Endodermal cell (in vitro differentiated cells): ENCODE results near the gene CAMTA1. TPM values are rescaled to one million over a fixed set of nuclear protein-coding genes. Genes with fewer than 3 reads are reported as not detected.

Experiments
- DNase-seq: peaks from one replicate; pipeline ENCODE4 v3.0.0-alpha.2; 2017
- H3K27ac ChIP-seq: 2 replicates; pipeline ENCODE4 v1.5.1; 2013; ENCODE audit warnings: mild to moderate bottlenecking, low read depth, low read length, moderate library complexity
- H3K27me3 ChIP-seq: 2 replicates; pipeline ENCODE4 v1.6.1; 2013; ENCODE audit warnings: mild to moderate bottlenecking, low read length, moderate library complexity; ENCODE audit not compliant: insufficient read depth, control insufficient read depth, poor library complexity, severe bottlenecking
- H3K36me3 ChIP-seq: 2 replicates; pipeline ENCODE4 v1.7.0; 2013; ENCODE audit warnings: mild to moderate bottlenecking, low read length, moderate library complexity; ENCODE audit not compliant: control insufficient read depth, insufficient read depth
- H3K4me1 ChIP-seq: one replicate; pipeline ENCODE4 v1.7.0; 2013; ENCODE audit warnings: low read length; ENCODE audit not compliant: control insufficient read depth, insufficient read depth
- H3K4me3 ChIP-seq: 2 replicates; pipeline ENCODE4 v1.5.1; 2013; ENCODE audit warnings: mild to moderate bottlenecking, low read length, moderate library complexity
- H3K9ac ChIP-seq: 2 replicates; pipeline ENCODE4 v1.6.1; 2013; ENCODE audit warnings: mild to moderate bottlenecking, low read length, moderate library complexity; ENCODE audit not compliant: poor library complexity, severe bottlenecking; ENCODE audit errors: extremely low read depth
- H3K9me3 ChIP-seq: 2 replicates; pipeline ENCODE4 v1.6.1; 2013; ENCODE audit warnings: mild to moderate bottlenecking, low read length, moderate library complexity; ENCODE audit not compliant: control insufficient read depth
- H3K27ac Mint-ChIP-seq: 2 replicates; pipeline ENCODE4 v1.8.0; 2020; ENCODE audit warnings: mixed read lengths
- H3K27me3 Mint-ChIP-seq: 2 replicates; pipeline ENCODE4 v1.8.0; 2021; ENCODE audit warnings: mild to moderate bottlenecking, mixed read lengths; ENCODE audit not compliant: insufficient read depth
- H3K36me3 Mint-ChIP-seq: 2 replicates; pipeline ENCODE4 v1.8.0; 2020; ENCODE audit warnings: low read depth, mixed read lengths
- H3K4me1 Mint-ChIP-seq: 2 replicates; pipeline ENCODE4 v1.8.0; 2020; ENCODE audit warnings: mixed read lengths
- H3K4me3 Mint-ChIP-seq: 2 replicates; pipeline ENCODE4 v1.8.0; 2020; ENCODE audit warnings: mild to moderate bottlenecking, moderate library complexity, mixed read lengths
- H3K9me3 Mint-ChIP-seq: 2 replicates; pipeline ENCODE4 v1.8.0; 2020; ENCODE audit warnings: mild to moderate bottlenecking, mixed read lengths
- CTCF ChIP-seq: fragments of 200-600 bp; sonication (generic); conservative IDR thresholded peaks from 2 replicates; pipeline ENCODE4 v1.5.0; 2021; ENCODE audit warnings: antibody characterized with exemption, mild to moderate bottlenecking
- WGBS, 2 experiments: methylation state at CpG; one replicate each; pipeline versions ENCODE4 v1.1.5 to v1.1.7; 2013; ENCODE audit warnings: missing lambda C conversion rate in 2 of 2, mixed read lengths in 1 of 2; ENCODE audit not compliant: insufficient coverage in 1 of 2, insufficient read length in 1 of 2; 5-methylcytosine and 5-hydroxymethylcytosine counted together
- total RNA-seq, 2 donors: library from RNA; stranded (reverse); fragmentation: NEBNext Ultra II Directional in 1 of 2; extraction: Animal tissue kit (Norgen Biotek cat#: 25700) in 1 of 2; gene quantifications; 2 replicates in 1 of 2; 3 replicates in 1 of 2; pipeline ENCODE4 v1.2.1, GENCODE V29; 2021

The CAMTA1 gene
- total RNA-seq, 2 donors from 2014 or later = 123 to 137 TPM

DNA sequence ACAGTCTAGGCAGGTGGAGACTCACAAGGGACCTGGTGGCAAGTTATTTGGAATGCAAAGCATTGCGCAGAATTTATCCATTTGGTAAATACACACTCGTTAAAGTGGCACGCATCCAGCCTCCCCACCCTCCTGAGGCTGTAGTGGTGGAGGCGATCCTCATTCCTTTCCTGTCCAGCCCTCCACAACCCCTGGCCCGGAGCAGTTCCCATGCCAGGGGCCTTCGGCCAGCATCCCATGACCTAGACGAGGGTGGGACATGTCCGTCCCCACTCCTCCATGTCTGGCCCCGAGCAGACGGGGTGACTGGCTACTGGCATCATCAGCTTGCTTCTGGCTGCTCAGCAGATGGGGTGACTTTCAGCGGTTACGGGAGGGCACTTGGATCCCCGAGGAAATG is 704.3 kb downstream of the CAMTA1 start:
- no peak for DNase-seq
- Histone ChIP-seq H3K4me1 (no peaks in the 10 kb centered on the region), H3K9me3 (no peaks in the 10 kb centered on the region), H3K4me3 (no peak overlapping the region), H3K9ac (no peak overlapping the region), H3K27ac (no peak overlapping the region), H3K36me3 (no peaks in the 10 kb centered on the region), H3K27me3 (no peaks in the 10 kb centered on the region)
- no peaks in the 10 kb centered on the region for H3K27me3 Mint-ChIP-seq
- H3K27ac Mint-ChIP-seq = no peak overlapping the region
- peaks cover 3% of the 10 kb centered on the region for H3K9me3 Mint-ChIP-seq
- WGBS, 2 experiments = 92 to 97% methylated on average over 10 to 13 of the region's 13 CpGs
- H3K4me3 Mint-ChIP-seq = no peak overlapping the region
- no peaks in the 10 kb centered on the region for H3K36me3 Mint-ChIP-seq
- H3K4me1 Mint-ChIP-seq = peaks cover 9% of the 10 kb centered on the region
- no peak for TF ChIP-seq CTCF

DNA sequence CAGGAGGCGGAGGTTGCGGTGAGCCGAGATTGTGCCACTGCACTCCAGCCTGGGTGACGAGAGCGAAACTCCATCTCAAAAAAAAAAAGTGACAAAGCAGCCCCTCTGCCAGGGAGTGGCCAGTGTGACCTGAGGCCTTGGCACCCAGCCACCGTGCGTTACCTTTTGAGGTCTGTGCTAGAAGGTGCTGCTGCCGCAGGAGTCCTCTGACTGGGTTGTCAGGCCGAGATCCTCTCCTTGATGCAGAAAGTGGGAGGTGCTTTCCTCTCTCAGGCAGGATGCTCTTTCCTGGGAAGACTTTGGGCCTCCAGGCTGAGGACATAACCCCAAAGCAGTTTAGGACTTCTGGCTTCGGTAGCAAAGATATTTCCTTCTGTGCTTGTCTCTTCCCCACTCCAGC is 705.3 kb downstream of the CAMTA1 start:
- H3K27ac Mint-ChIP-seq = no peak overlapping the region
- no peaks in the 10 kb centered on the region for H3K36me3 Mint-ChIP-seq

DNA sequence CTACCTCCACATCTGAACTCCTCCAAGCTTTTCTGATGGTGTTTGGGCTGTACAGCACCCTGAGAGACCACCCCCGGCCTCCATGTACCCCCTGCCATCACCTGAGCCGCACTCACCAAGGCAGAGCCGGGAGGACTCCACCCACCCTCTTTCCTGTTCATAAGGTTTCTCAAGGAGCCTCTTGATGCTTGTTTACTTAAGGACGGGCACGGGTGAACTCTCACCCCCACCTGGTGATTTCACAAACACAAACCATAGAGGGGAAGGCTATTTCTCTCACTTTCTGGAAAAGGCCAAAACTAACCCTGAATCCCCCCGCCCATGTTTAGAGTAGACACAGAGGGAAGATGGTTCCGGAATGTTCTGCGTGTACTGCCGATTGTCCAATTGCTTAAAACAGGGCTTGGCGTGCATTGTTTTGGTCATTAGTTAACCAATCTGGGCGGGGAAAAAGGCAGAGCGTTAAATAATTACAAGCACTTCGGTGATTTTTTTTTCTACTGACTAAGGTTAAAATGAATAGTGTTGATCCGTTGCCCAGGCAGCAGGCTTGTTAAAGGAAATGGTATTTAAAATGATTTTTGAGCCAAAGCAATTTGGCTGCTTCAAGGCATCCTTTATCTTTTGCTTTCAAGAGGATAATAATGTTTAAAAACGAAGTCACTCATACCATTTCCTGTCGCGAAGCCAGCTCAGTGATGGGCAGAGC is 706.0 kb downstream of the CAMTA1 start:
- no peak overlapping the region for H3K4me3 ChIP-seq
- no peak overlapping the region for H3K4me3 Mint-ChIP-seq
- H3K9me3 ChIP-seq = no peaks in the 10 kb centered on the region
- H3K9ac ChIP-seq = no peak overlapping the region
- no peak overlapping the region for H3K27ac Mint-ChIP-seq
- no peaks in the 10 kb centered on the region for H3K27me3 Mint-ChIP-seq
- no peaks in the 10 kb centered on the region for H3K27me3 ChIP-seq
- H3K36me3 ChIP-seq = no peaks in the 10 kb centered on the region
- H3K36me3 Mint-ChIP-seq = no peaks in the 10 kb centered on the region
- H3K9me3 Mint-ChIP-seq = peaks cover 3% of the 10 kb centered on the region
- 87 to 89% methylated on average over 14 to 17 of the region's 17 CpGs for WGBS, 2 experiments
- TF ChIP-seq CTCF = no peak
- H3K27ac ChIP-seq = no peak overlapping the region
- H3K4me1 Mint-ChIP-seq = peaks cover 9% of the 10 kb centered on the region
- no peaks in the 10 kb centered on the region for H3K4me1 ChIP-seq
- no peak for DNase-seq

More for the DNA sequence above, 705.3 kb downstream of the CAMTA1 start:
- H3K4me3 Mint-ChIP-seq = no peak overlapping the region
- 89 to 93% methylated on average over 9 to 10 of the region's 10 CpGs for WGBS, 2 experiments
- no peak for DNase-seq
- peaks cover 9% of the 10 kb centered on the region for H3K4me1 Mint-ChIP-seq
- H3K9ac ChIP-seq = no peak overlapping the region
- no peak overlapping the region for H3K4me3 ChIP-seq
- no peaks in the 10 kb centered on the region for H3K4me1 ChIP-seq
- H3K9me3 Mint-ChIP-seq = peaks cover 3% of the 10 kb centered on the region
- H3K9me3 ChIP-seq = no peaks in the 10 kb centered on the region
- H3K36me3 ChIP-seq = no peaks in the 10 kb centered on the region
- H3K27ac ChIP-seq = no peak overlapping the region
- no peak for TF ChIP-seq CTCF
- no peaks in the 10 kb centered on the region for H3K27me3 Mint-ChIP-seq
- H3K27me3 ChIP-seq = no peaks in the 10 kb centered on the region
